GM21367 (cell line): ENCODE data around the gene MYL6B.
"Not testable (repeated sequence)": the region's sequence is repeated elsewhere in the genome, so short reads cannot be mapped to it uniquely, and the experiment has no call there.

Experiments
- ATAC-seq: cut with Tn5 transposase; IDR thresholded peaks from one replicate; pipeline ENCODE4 v1.9.1; 2021; ENCODE audit not compliant: unreplicated experiment

MYL6B gene

DNA sequence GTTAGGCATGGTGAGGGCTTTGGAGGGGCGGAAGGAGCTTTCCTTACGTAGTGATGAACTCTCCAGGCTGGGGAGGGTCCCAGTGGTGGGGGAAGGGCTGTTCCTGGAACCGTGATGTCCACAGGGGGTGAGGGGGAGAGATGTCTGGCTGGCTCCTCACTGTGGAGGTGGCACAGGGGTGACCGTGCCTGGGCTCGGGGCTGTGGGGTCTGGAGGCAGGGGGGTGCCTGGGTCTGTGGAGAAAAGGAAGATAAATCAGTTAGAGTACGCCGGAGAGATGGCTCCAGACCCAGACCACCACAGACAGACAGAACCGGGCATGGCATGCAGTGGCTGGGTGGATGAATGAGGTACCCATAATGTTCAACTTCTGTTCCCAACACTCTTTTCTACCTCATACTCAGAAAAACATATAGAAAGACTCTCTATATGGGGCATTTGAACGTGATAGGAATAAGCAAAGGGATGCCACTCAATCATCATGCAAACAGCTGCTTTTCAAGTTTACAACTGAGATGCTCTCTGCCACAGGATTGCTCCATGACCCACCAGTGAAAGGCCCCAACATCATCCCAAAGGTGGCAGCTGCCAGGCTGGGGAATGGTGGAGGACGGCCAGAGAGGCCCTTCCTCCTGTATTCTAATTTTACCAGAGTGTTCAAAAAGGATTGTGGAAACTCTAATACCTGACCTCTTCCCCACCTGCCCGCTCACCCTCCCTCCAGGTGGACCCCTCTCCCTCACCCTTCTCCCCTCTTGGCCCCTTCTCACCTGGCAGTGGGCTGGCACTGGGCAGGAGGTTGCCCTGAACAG, 11.4 kb downstream of the MYL6B start:
- no peak for ATAC-seq

DNA sequence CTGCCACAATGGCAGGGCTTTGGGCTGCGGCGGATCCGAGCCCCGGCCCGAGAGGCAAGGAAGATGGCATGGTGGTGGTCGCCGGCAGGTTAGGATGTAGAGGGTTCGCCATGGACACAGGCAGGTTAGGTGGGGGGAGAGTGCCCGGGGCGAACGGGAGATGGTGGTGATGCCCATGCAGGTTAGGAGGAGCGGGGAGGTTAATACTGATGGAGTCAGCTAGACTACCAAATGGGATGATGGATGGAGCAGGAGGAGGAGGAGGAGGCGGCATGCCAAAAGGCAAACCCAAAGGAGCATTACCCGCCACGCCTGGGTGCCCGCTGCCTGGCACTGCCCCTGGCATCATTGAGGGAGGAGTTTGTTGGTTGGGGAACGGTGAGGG, 11.9 kb downstream of the MYL6B start:
- no peak for ATAC-seq

GRCh38 chr12:56165369-56165768, 13.0 kb downstream of the MYL6B start:
- ATAC-seq, result no peak

DNA sequence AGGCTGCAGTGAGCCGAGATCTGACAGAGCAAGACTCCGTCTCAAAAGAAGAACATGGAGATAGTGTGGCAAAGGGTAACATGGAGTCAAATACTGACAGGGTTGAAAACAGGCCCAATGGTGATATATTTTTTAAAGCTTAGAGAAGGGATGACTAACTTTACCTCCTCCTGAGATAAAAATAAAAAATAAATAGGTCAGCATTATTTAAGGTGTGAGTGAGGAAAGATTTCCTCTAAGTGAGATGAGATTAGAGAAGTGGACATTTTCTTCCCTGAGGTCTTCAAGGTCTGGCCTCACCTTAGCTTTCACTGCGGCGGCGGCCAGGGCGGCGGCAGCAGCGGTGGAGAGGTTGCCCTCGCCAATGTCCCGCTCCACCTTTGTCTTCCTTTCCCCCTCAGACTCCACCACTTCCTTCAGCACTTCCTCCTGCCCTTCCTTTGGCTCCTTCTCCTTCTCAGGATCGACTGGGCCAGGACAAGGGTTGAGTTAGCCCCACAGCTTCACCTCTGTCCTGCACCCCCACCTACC, 16.9 kb downstream of the MYL6B start:
- no peak for ATAC-seq

GRCh38 chr12:56172839-56173238, 20.5 kb downstream of the MYL6B start:
- no peak for ATAC-seq

DNA sequence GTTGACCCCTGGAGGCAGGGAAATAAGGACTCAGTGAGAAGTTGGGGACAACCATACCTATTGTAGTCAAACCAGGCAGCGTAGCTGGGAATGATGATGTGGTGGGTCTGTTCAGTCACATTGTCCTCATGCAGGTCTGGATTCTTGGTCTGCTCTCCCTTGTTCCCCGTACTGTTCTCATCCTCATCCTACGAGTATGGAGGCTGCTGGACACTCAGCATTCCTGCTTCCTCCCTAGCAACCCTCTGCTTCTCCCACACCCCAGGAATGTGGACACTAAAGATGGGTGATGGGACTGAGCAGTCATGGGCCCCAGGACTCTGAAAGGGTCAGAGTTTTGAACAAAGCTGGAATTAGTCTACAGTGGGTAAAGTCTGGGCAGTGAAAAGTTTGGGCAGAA, 26.0 kb downstream of the MYL6B start:
- no peak for ATAC-seq

- no peak for ATAC-seq
These were observed 34.6 kb downstream of the MYL6B start for GRCh38 chr12:56186957-56187356.

GRCh38 chr12:56188131-56188777, 35.9 kb downstream of the MYL6B start:
- no peak for ATAC-seq

GRCh38 chr12:56188778-56189098, 36.4 kb downstream of the MYL6B start:
- ATAC-seq, result no peak

GRCh38 chr12:56189099-56189917, 36.9 kb downstream of the MYL6B start, which contains the start of gene SMARCC2:
Gene SMARCC2 (minus strand): TSS chr12:56189483. CDS start chr12:56189461, 22 bp downstream.
- ATAC-seq, result peak; percentile 47

DNA sequence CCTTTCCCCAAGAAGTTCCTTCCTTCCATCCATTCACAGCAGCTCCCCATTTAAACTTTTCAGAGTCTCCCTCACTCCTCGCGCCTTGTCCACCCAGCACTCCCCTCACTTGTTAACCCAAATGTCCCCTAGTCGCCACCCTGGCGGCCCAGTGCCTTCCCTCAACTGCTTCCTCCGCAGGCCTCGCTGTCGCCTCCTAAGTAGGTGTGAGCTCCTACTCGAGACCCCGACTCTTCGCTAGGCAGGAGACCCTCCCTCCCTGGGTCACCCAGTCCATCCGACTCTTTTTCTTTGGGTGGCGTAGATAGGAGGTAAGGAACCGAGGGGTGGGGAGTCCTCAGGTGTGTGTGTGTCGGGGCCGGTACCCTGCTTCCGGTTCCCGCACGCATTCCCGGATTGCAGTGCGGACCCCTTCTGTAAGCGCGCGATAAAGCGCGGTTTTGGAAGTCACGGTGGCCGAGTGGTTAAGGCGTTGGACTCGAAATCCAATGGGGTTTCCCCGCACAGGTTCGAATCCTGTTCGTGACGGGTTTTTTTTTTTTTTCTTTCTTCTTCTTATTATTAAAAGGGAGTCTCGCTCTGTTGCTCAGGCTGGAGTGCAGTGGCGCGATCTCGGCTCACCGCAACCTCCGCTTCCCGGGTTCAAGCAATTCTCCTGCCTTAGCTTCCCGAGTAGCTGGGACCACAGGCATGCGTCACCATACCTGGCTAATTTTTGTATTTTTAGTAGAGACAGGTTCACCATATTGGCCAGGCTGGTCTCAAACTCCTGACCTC, 37.7 kb downstream of the MYL6B start:
- no peak for ATAC-seq

DNA sequence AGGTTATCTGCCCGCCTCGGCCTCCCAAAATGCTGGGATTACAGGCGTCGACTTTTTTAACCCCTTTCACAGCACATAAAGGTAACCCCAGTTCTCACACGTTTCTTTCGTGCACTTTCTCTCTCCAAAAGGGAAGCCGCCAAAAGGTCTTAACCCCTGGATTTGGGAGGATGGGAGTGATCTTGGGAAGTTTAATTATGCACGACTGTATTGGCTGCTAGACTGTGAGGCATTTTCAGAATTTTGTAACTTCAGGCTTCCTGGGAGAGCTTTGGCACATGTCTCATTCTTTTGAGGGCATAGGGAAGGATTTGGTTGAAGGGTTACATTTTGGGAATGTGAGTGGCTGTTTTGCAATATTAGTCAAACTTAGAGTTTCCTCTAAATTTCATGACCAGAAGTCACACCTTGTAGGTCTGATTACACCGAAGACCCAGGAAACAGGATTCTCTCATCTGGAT, 38.3 kb downstream of the MYL6B start:
- no peak for ATAC-seq

DNA sequence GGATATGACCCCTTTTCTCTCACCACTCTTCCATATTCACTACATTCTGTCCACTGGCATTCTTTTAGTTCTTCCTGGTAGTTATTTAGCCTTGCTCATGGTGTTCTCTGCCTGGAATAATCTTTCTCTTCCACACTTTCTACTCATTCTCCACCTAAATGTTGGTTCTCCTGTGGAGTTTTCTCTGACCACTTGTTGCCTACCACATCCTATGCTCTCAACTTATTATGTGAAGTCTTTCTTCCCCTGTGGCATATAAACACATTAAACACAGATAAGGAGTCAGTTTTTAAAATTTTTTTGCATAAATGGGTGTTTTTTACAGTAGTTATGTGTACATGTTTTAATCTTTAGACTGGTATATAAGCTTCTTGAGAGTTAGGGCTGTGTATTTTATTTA, 40.2 kb downstream of the MYL6B start:
- ATAC-seq, result no peak

DNA sequence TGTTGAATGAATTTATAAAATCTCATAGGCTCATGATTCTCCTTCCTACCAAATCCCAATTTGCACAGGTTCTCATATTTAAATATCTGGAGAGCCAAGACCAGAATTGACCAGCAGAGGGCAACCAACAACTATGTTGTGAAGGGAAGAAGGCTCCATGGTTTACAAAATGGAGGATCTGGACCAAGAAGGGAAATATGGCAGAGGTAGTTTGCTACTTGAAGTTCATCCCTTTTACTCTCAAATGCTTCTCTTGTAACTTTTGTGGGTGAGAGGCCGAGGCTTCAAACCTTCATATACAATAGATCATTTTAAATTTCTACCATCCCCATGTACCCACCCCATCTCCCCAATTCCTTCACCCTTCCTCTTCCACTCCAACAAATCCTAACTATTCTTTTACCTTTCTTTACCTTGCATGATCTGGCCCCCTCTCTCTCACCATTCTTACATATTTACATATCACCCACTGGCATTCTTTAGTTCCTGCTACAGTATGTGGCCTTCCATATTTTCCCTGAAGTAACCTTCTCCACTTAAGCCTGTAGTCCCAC, 40.7 kb downstream of the MYL6B start:
- no peak for ATAC-seq

GRCh38 chr12:56196818-56197550, 44.6 kb downstream of the MYL6B start:
- not testable (repeated sequence) for ATAC-seq

DNA sequence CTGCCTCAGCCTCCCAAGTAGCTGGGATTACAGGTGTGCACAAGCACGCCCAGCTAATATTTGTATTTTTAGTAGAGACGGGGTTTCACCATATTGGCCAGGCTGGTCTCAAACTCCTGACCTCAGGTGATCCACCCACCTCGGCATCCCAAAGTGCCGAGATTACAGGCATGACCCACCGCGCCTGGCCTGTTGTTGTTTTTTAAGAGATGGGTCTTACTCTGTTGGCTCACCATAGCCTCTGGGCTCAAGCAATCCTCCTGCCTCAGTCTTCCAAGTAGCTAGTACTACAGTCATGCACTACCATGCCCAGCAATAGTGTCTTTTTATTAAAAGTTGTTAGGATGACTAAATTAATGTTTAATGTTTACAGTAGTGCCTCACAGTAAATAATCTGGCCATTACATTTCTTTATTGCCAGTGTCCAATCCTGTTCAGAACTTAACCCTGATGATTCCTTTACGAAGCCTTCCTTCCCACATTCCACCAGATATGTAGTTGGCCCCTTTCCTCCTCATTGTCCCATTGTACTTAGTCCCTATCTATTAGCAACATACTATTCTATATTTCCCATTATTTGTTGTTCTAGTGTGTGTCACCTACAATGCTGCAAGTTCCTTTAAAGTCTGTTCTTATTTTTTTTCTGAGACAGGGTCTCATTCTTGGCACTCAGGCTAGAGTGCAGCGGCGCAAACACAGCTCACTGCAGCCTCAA, 45.7 kb downstream of the MYL6B start:
- no peak for ATAC-seq

GRCh38 chr12:56198836-56199235, 46.4 kb downstream of the MYL6B start:
- no peak for ATAC-seq

- no peak for ATAC-seq
These were observed 50.0 kb downstream of the MYL6B start for GRCh38 chr12:56202366-56202765.

GRCh38 chr12:56202838-56203237, 50.5 kb downstream of the MYL6B start:
- no peak for ATAC-seq
